Epidermal melanocyte (primary cell): ENCODE measurements around the gene PRR33.
"Not testable (repeated sequence)": the region's sequence is repeated elsewhere in the genome, so short reads cannot be mapped to it uniquely, and the experiment has no call there.

Experiments
- DNase-seq: peaks from one replicate; pipeline ENCODE4 v3.0.0; 2011; ENCODE audit warnings: low spot score; ENCODE audit not compliant: insufficient read length

Gene PRR33

GRCh38 chr11:1891831-1892115 is at the start of gene PRR33:
PRR33 (minus strand) TSS chr11:1891895; CDS start chr11:1890584, 1,311 bp downstream.
- DNase-seq: no peak

DNA sequence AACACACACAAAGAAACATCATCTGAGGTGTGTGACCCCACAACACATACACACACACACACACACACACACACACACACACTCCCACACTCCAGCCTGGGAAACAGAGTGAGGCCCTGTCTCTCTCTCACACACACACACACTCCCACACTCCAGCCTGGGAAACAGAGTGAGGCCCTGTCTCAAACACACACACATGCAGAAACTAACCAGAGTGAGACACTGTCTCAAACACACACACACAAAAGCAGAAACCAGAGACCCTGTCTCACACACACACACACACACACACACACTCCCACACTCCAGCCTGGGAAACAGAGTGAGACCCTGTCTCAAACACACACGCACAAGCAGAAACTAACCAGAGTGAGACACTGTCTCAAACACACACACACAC is 48.1 kb upstream of the PRR33 start:
- not testable (repeated sequence) for DNase-seq

- no peak for DNase-seq
Observed at GRCh38 chr11:1939006-1939625, 47.4 kb upstream of the PRR33 start.

- no peak for DNase-seq
Observed at GRCh38 chr11:1938343-1939005, 46.8 kb upstream of the PRR33 start.

DNA sequence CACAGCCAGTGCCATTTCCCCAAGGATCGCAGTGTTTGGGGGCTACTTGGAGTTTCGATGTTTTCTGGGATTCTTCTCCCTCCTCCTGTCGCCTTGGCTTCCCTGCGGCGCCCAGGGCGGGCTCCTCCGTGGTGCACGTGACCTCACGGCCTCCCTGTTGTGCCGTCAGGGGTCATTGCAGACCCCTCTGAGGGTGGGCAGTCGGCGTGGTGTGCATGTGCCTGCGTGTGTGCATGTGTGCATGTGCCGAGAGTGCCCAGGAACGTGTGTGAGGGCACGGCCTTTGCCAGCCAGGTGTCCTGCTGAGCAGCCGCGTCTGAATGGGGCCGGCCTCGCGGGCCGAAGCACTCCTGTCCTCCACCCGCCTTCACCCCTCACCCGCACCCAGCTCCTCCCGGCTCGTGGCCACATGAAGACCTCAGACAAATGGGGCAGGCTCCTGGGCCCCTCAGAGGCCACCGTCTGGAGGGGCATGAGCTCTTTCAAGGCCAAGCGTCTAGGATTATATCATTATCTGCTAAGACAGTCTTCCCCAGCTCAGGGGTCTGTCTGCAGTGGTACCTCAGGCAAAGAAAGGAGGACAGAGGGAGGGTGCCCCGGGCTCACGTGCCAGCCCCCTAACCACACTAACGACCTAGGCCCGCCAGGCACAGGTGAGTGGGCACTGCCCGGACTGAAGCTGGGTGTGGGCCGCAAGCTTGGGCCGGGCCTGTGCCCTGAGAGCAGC is 46.1 kb upstream of the PRR33 start:
- DNase-seq: no peak

GRCh38 chr11:1936781-1937615 is 45.3 kb upstream of the PRR33 start:
- DNase-seq: no peak

DNA sequence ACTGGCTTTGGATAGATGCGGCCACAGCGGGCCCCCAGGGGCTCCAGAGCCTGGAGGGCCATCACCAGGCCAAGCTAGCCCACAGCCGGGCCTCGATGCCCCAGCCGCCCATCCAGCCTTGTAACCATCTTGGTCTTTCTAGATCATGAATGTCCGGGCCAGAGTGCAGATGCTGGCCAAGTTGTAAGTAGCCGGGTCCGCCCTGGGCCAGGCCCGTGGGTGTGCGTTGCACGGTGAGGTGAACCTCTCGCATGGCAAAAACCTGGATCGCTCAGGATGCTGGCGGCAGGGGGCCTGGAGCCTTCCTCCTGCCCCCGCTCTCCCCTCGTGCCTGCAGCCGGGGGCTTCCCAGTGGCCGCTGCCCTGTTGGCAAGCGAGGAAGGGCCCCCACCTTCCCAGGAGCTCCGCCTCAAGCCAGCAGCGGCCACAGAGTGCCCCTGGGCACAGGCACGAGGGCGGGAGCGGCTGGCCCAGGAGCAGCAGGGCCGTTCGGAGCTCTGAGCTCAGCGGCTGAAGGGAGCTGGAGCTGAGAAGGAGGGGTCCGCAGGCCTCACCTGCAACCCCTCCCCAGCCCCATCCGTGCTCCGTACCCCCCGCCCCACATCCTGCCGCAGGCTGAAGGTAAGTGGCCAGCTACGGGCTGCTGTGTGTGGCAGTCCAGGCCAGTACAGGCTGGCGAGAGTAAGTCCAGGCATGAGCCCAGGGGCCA is 44.5 kb upstream of the PRR33 start:
- DNase-seq: no peak

GRCh38 chr11:1935156-1936071 is 43.7 kb upstream of the PRR33 start:
- no peak for DNase-seq

- no peak for DNase-seq
Observed at GRCh38 chr11:1934335-1935155, 42.9 kb upstream of the PRR33 start.

- no peak for DNase-seq
Observed at GRCh38 chr11:1933416-1934334, 42.0 kb upstream of the PRR33 start.

DNA sequence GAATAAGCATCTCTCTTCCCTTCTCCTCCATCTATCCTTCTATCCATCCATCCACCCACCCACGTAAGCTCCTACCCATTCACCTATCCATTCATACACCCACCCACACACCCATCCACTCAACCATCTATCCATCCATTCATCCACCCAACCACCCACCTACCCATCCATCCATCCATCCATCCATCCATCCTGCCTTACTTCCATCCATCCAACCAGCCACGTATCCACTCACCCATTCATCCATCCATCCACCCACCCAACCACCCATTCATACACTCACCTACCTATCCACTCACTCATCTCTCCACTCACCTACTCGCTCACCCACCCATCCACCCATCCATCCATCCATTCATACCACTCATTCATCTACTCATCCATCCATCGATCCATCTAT is 41.0 kb upstream of the PRR33 start:
- DNase-seq: no peak

DNA sequence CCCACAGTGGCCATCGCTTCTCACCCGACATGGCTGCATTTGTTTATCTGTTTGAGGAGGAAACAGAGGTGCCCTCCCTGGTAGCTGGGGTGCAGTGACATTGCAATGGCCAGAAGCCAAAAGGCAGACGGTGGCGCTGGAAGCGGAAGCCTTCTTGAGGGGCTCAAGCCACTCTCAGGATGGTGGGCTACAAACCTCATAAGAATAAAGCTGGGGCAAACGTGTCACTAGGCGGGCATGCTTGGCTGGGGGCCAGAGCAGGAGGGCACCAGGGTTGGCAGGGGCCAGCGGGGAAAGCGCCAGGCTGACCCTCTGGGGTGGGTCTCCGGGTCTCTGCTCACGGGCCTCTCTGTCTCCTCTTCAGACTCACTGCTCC is 40.4 kb upstream of the PRR33 start:
- no peak for DNase-seq

DNA sequence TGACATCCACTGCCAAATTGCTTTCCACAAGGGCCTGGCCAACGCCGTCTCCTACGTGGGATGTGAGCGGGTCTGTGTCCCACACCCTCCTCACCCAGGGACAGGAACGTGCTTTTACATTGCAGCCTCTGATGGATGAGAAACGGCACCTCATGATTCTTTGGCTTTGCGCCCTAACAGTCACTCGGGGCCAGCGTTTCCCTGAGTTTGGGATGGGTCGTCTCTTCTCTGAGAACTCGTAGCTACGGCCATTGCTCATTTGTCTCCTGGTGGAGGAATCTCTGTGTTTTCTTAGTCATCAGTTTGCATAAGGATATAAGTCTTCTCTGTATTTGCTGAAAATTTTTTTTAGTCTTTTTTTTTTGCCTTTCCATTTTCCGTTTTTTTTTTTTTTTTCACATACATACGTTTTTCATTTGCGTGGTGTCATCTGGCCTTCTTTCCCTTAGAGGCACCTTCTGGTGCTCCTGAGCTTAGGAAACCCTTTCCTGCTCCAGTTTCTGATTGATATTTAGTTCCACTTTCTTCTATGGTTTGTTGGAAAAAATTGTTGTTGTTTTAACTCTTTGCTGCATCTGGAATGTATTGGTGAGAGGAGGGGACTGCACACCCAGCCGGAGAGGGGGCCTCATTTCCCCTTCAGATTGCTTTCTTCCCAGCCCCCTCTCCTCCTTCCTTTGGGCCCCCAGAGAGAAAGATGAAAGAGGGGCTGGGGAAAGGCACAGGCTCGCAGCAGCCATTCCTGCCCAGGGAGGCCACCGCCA is 39.8 kb upstream of the PRR33 start:
- DNase-seq: no peak

DNA sequence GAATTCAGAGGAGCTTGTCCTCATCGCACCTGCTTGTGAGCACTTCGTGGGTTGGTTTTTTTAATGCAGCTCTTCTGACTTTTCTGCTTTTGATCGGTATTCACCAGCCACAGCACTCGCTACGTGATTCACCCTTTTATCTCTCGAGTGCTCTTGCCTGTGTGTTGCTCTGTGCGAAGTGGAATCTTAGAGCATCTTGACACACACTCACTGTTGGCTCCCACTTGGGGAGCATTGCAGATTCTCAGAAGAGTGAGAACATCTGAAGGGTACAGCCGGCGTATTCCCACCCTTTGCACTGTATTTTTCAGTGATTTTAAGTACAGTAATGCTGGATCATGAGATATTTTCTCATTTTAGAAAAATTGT is 38.8 kb upstream of the PRR33 start:
- no peak for DNase-seq

DNA sequence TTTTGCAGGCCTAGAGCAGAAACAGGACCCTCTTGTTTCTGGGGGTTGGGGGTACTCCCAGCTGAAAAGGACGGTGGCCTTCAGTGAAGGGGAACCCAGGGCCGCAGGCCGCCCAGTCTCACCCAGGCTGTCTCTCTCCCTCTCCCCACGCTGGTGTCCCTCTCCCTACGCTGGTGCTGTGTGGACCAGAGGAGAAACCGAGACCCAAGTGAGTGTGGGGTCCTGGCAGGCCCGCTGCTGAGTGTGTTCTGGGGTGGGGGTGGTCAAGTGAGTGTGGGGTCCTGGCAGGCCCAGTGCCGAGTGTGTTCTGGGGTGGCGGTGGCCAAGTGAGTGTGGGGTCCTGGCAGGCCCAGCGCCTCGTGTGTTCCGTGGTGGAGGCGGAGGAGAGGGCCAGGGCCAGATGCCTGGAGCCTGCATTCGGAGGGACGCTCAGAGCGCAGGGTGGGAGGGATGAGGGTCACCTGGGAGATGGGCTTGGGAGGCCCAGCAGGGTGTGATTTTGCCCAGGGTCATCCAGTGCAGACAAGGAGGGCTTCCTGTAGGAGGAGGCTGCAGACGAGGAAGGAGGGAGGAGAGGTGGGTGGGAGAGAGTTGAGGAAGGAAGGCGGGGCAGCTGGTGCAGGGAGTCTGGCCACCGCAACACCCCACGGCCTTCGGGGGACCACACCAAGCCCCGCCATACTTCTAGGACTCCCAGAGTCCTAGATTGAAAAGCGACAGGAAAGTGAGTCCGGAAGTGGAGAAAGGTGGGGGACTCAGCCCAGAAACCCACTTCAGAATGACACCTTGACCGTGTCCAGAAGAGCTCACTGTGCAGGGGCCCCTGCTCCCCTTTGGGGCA is 38.1 kb upstream of the PRR33 start:
- DNase-seq: no peak

GRCh38 chr11:1928891-1929541 is 37.3 kb upstream of the PRR33 start:
- DNase-seq: no peak
